OCI-LY1 (cell line): ENCODE results near the gene ANKRD39.
A peak's percentile ranks its signal among the peaks of the same experiment; 100 is the strongest.

Source experiments
- H2AFZ ChIP-seq: fragments of 200-600 bp; sonication (generic), shearing (Covaris generic); 2 replicates; pipeline ENCODE4 v1.6.0; 2014; ENCODE audit warnings: antibody characterized with exemption, mild to moderate bottlenecking, low read length
- H3F3A ChIP-seq: fragments of 200-600 bp; sonication (generic), shearing (Covaris generic); 2 replicates; pipeline ENCODE4 v1.6.0; 2014; ENCODE audit warnings: mild to moderate bottlenecking, antibody characterized with exemption, low read length, moderate library complexity; ENCODE audit not compliant: insufficient read depth
- H3K27ac ChIP-seq: fragments of 200-600 bp; sonication (generic); 2 replicates; pipeline ENCODE4 v1.5.1; 2014; ENCODE audit warnings: low read length, mixed run types, mild to moderate bottlenecking, low read depth; ENCODE audit not compliant: poor library complexity, severe bottlenecking
- H3K27me3 ChIP-seq: fragments of 200-600 bp; sonication (generic); 2 replicates; pipeline ENCODE4 v1.6.0; 2014; ENCODE audit warnings: antibody characterized with exemption, mild to moderate bottlenecking, low read length, moderate library complexity; ENCODE audit not compliant: insufficient read depth
- H3K36me3 ChIP-seq: fragments of 200-600 bp; sonication (generic); 2 replicates; pipeline ENCODE4 v1.6.1; 2014; ENCODE audit warnings: mild to moderate bottlenecking, antibody characterized with exemption, low read length, moderate library complexity, mixed read lengths; ENCODE audit not compliant: insufficient read depth
- H3K4me1 ChIP-seq: fragments of 200-600 bp; sonication (generic); 2 replicates; pipeline ENCODE4 v1.5.1; 2014; ENCODE audit warnings: mild to moderate bottlenecking, low read length, moderate library complexity; ENCODE audit not compliant: insufficient read depth, severe bottlenecking
- H3K4me2 ChIP-seq: fragments of 200-600 bp; sonication (generic), shearing (Covaris generic); 2 replicates; pipeline ENCODE4 v1.6.1; 2014; ENCODE audit warnings: low read length
- H3K4me3 ChIP-seq: fragments of 200-600 bp; sonication (generic); 2 replicates; pipeline ENCODE4 v1.5.1; 2014; ENCODE audit warnings: low read length, low read depth, mild to moderate bottlenecking, mixed read lengths; ENCODE audit not compliant: poor library complexity, severe bottlenecking
- H3K79me2 ChIP-seq: fragments of 200-600 bp; shearing (Covaris generic); 2 replicates; pipeline ENCODE4 v1.6.1; 2016; ENCODE audit warnings: mixed run types, low read length, mixed read lengths; ENCODE audit not compliant: insufficient read depth
- H3K9ac ChIP-seq: fragments of 200-600 bp; sonication (generic), shearing (Covaris generic); 2 replicates; pipeline ENCODE4 v1.6.1; 2014; ENCODE audit warnings: mild to moderate bottlenecking, low read length, mixed read lengths
- H3K9me2 ChIP-seq: fragments of 200-600 bp; sonication (generic), shearing (Covaris generic); 2 replicates; pipeline ENCODE4 v1.6.1; 2014; ENCODE audit warnings: low read depth, mild to moderate bottlenecking, low read length, mixed read lengths
- H3K9me3 ChIP-seq: fragments of 200-600 bp; shearing (Covaris generic); 2 replicates; pipeline ENCODE4 v1.6.1; 2014; ENCODE audit warnings: low read length, mixed read lengths
- H4K20me1 ChIP-seq: fragments of 200-600 bp; sonication (generic), shearing (Covaris generic); 2 replicates; pipeline ENCODE4 v1.6.0; 2016; ENCODE audit warnings: mild to moderate bottlenecking, low read length; ENCODE audit not compliant: insufficient read depth
- CTCF ChIP-seq: fragments of 200-600 bp; sonication (generic), shearing (Covaris generic); IDR thresholded peaks from 2 replicates; pipeline ENCODE4 v1.5.1; 2017; ENCODE audit warnings: mild to moderate bottlenecking, antibody characterized with exemption, low read length, moderate library complexity, mixed read lengths
- EZH2 ChIP-seq: fragments of 200-600 bp; sonication (generic), shearing (Covaris generic); IDR thresholded peaks from 2 replicates; pipeline ENCODE4 v1.8.0; 2017; ENCODE audit warnings: borderline replicate concordance, mixed run types, mild to moderate bottlenecking, antibody characterized with exemption, low read length, moderate library complexity, mixed read lengths

Gene ANKRD39

GRCh38 chr2:96832408-96832753 lies 25.4 kb downstream of the ANKRD39 start:
- H3K79me2 ChIP-seq = no peaks in the 10 kb centered on the region
- H2AFZ ChIP-seq = no peak overlapping the region
- H3K27me3 ChIP-seq = no peaks in the 10 kb centered on the region
- TF ChIP-seq CTCF = no peak
- no peak for TF ChIP-seq EZH2
- no peak overlapping the region for H3K4me3 ChIP-seq
- no peaks in the 10 kb centered on the region for H4K20me1 ChIP-seq
- H3K9me3 ChIP-seq = no peaks in the 10 kb centered on the region
- peaks cover 68% of the 10 kb centered on the region for H3K36me3 ChIP-seq
- no peak overlapping the region for H3K4me2 ChIP-seq
- H3K27ac ChIP-seq = peak overlapping the region; percentile 63
- no peak overlapping the region for H3K9ac ChIP-seq
- no peaks in the 10 kb centered on the region for H3K9me2 ChIP-seq
- peaks cover 15% of the 10 kb centered on the region for H3K4me1 ChIP-seq
- H3F3A ChIP-seq = no peaks in the 10 kb centered on the region

- TF ChIP-seq CTCF (no peak), EZH2 (no peak)
- H3K4me3 ChIP-seq = no peak overlapping the region
- H3K9ac ChIP-seq = no peak overlapping the region
- no peaks in the 10 kb centered on the region for H3K79me2 ChIP-seq
- H2AFZ ChIP-seq = no peak overlapping the region
- no peak overlapping the region for H3K4me2 ChIP-seq
- no peaks in the 10 kb centered on the region for H3K9me2 ChIP-seq
- no peaks in the 10 kb centered on the region for H3K9me3 ChIP-seq
- peaks cover 15% of the 10 kb centered on the region for H3K4me1 ChIP-seq
- no peaks in the 10 kb centered on the region for H3F3A ChIP-seq
- H4K20me1 ChIP-seq = no peaks in the 10 kb centered on the region
- no peak overlapping the region for H3K27ac ChIP-seq
- no peaks in the 10 kb centered on the region for H3K27me3 ChIP-seq
- H3K36me3 ChIP-seq = peaks cover 71% of the 10 kb centered on the region
These were observed 26.1 kb downstream of the ANKRD39 start for GRCh38 chr2:96831679-96832078.

GRCh38 chr2:96830044-96830562 lies 27.7 kb downstream of the ANKRD39 start:
- Histone ChIP-seq H3K36me3 (peaks cover 75% of the 10 kb centered on the region), H4K20me1 (no peaks in the 10 kb centered on the region), H2AFZ (no peak overlapping the region), H3K9me2 (no peaks in the 10 kb centered on the region), H3F3A (no peaks in the 10 kb centered on the region), H3K4me2 (no peak overlapping the region), H3K79me2 (no peaks in the 10 kb centered on the region), H3K9ac (no peak overlapping the region), H3K4me1 (peaks cover 15% of the 10 kb centered on the region), H3K27me3 (no peaks in the 10 kb centered on the region), H3K27ac (no peak overlapping the region), H3K9me3 (no peaks in the 10 kb centered on the region), H3K4me3 (no peak overlapping the region)
- TF ChIP-seq CTCF (no peak), EZH2 (no peak)
